NB4 (cell line): ENCODE measurements around the gene TPCN1.
A peak's percentile ranks its signal among the peaks of the same experiment; 100 is the strongest.

Source experiments
- DNase-seq: peaks from one replicate; pipeline ENCODE4 v3.0.0; 2010; ENCODE audit warnings: low read depth
- H3K4me3 ChIP-seq: one replicate; pipeline ENCODE4 v1.5.1; 2011; ENCODE audit warnings: mild to moderate bottlenecking, low read depth, low read length, moderate library complexity
- MYC ChIP-seq: IDR thresholded peaks from 2 replicates; pipeline ENCODE4 v1.6.1; 2011; ENCODE audit warnings: low read depth, low read length
- POLR2A ChIP-seq: IDR thresholded peaks from 2 replicates; pipeline ENCODE4 v1.6.1; 2011; ENCODE audit warnings: mild to moderate bottlenecking; ENCODE audit not compliant: insufficient read length; ENCODE audit errors: extremely low read depth
- TF ChIP-seq, protein P1 (sequence below): IDR thresholded peaks from one replicate; pipeline ENCODE4 v1.5.1; 2012; ENCODE audit warnings: low read depth, low read length
- TF ChIP-seq, protein P2 (sequence below): IDR thresholded peaks from 2 replicates; pipeline ENCODE4 v1.6.1; 2011; ENCODE audit warnings: low read depth, low read length

Gene TPCN1

DNA sequence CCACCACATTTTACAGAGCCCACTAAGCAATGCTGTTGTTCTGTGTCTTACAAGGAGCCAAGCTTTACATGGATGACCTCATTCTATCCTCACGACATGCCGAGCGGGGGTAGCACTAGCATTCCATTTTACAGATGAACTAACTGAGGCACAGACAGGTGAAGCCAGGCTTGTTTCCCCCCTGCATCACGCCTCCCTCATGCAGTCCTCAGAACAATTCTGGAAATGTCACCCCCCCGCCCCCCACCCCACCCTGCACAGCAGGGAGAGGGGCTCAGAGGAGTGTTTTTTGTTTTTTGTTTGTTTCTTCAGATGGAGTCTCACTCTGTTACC lies 112.1 kb downstream of the TPCN1 start:
- peak overlapping the region; percentile 95 for H3K4me3 ChIP-seq
- DNase-seq, result no peak
- TF ChIP-seq, protein P1, sequence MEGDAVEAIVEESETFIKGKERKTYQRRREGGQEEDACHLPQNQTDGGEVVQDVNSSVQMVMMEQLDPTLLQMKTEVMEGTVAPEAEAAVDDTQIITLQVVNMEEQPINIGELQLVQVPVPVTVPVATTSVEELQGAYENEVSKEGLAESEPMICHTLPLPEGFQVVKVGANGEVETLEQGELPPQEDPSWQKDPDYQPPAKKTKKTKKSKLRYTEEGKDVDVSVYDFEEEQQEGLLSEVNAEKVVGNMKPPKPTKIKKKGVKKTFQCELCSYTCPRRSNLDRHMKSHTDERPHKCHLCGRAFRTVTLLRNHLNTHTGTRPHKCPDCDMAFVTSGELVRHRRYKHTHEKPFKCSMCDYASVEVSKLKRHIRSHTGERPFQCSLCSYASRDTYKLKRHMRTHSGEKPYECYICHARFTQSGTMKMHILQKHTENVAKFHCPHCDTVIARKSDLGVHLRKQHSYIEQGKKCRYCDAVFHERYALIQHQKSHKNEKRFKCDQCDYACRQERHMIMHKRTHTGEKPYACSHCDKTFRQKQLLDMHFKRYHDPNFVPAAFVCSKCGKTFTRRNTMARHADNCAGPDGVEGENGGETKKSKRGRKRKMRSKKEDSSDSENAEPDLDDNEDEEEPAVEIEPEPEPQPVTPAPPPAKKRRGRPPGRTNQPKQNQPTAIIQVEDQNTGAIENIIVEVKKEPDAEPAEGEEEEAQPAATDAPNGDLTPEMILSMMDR, result no peak
- TF ChIP-seq POLR2A (no peak), MYC (no peak)
- TF ChIP-seq, protein P2, sequence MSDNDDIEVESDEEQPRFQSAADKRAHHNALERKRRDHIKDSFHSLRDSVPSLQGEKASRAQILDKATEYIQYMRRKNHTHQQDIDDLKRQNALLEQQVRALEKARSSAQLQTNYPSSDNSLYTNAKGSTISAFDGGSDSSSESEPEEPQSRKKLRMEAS, result no peak

DNA sequence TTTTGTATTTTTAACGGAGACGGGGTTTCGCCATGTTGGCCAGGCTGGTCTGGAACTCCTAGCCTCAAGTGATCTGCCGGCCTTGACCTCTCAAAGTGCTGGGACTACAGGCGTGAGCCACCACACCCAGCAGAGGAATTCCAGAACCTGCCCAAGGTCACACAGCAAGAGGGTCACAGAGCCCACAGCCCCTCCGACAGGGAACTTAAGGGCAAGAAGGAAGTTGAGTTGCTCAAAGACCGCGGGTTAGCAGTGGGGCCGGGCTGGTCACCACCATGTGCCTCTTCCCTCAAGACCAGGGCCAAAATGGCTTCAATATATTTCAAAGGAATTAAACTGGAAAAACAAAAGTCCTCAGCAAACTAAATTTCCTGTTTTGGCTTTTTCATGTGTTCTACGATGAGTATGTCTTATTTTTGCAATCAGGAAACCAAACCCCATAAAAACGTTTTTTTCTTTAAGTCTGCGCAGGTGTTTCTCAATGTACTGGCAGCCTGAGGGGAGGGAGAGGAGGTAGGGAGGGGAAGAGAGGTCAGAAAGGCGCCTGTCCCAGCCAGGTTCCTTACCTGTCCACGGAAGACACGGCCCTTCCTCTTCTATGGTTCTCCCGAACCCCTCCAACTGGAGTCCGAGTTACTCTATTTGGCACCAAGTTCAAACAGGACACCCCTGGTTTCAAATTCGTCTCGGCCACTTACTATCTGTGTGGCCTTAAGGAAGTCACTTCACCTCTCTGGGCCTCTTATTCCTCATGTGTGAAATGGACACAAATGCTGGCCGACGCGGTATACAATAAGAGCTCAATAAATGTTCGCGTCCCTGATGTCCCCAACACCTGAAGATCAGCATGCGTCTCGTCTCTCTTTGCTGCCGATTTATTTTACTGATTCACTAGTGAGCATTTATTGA lies 112.9 kb downstream of the TPCN1 start:
- peak overlapping the region; percentile 95 for H3K4me3 ChIP-seq
- DNase-seq, result peak; percentile 87
- TF ChIP-seq MYC, result peak; percentile 87
- TF ChIP-seq, protein P2, result peak; percentile 90
- TF ChIP-seq POLR2A, result no peak

DNA sequence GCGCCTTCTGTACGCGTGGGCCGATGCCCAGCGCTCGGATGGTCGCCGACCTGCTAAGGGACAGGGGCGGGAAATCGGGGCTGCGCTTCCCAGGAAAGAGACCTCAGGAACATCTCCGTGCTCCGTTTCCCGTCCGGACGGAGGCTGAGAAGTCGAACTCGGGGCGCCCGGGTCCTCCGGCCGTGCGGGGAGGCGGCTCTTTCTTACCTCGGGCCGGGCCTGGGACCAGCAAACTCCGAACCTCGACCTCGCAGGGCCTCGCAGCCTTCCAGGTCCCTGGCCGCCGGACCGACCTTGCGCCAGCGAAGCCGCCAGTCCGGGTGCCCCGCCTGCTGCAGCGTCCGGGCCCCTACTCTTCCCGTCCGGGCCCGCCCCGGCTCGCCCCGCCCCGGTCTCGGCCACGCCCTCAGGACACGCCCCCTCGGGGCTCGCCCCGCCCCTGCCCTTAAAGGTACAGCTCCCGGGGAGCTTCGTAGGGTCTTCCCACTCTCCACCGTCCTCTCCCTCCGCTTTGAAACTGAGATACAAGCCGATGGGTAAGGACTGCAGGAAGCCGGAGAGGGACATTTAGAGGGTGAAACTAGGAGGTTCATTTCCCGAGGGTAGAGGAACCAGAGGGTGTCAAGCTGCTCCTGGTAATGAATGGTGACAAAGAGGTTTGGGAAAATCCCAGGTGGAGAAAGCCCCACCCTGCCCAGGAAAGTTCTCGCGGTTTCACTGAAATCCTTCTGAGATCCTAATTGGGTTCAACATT lies 113.7 kb downstream of the TPCN1 start, which contains the start of gene SLC8B1:
Gene SLC8B1, minus strand, starts transcription at position 324 of the 754 bp plus-strand sequence. CDS start 2,231 bp downstream, outside the sequence.
- peak; percentile 91 for DNase-seq
- H3K4me3 ChIP-seq, result peak within 1 kb of the TSS; percentile 95
- TF ChIP-seq, protein P2, result no peak
- TF ChIP-seq, protein P1, result no peak
- TF ChIP-seq MYC (0 out of 2 replicates have a peak, but pooled peaks have one; percentile 53), POLR2A (peak; percentile 96)

DNA sequence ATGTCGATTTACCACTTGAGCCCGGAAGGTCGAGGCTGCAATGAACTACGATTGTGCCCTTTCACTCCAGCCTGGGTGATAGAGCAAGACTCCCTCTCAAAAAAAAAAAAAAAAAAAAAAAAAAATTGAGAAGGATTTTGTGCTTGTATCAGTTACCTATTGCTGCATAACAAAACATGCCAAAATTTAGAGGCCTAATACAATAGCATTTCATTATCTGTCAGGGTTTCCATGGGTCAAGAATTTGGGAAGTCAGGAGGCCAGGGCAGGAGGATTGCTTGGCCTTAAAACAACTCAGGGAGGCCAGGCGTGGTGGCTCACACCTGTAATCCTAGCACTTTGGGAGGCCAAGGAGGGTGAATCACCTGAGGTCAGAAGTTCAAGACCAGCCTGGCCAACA lies 118.3 kb downstream of the TPCN1 start:
- TF ChIP-seq, protein P1, result no peak
- TF ChIP-seq, protein P2, result no peak
- TF ChIP-seq MYC (no peak), POLR2A (no peak)
- no peak overlapping the region for H3K4me3 ChIP-seq
- DNase-seq, result no peak

DNA sequence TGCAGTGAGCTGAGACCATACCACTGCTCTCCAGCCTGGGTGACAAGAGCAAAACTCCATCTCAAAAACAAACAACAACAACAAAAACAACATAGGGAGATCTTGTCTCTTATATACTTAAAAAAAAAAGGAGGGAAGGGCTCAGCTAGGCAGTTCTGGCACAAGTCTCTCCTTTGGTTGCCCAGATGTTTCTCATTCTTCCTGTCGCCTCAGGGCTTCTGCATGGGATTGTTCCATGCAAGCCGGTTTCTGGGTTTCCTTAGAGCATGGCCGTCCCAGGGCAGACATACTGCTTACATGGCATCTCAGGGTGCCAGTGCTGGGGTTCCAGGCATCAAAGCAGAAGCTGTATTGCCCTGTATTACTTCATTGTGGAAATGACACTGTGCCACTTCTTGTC lies 118.8 kb downstream of the TPCN1 start:
- TF ChIP-seq POLR2A (no peak), MYC (no peak)
- TF ChIP-seq, protein P1, result no peak
- TF ChIP-seq, protein P2, result no peak
- no peak overlapping the region for H3K4me3 ChIP-seq
- DNase-seq, result no peak

DNA sequence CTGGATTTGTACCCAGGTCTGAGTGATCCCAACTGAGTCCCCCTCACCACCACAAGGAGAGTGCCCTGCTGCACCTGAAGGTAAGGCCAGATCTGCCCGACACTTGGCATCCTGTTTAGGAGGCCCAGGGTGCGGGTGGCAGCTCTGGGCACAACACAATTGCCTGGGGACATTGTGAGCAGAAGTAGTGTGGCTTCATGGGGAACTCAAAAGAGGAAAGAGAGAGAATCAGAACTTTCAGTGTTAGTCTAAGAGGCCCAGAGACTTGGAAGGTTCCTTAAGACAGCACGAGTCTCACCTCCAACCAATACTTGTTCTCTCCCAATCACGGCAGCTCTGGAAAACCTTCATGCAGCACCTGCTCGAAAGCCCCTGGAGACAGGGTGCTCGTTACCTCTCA lies 120.3 kb downstream of the TPCN1 start:
- no peak for DNase-seq
- TF ChIP-seq, protein P2, result no peak
- no peak for TF ChIP-seq MYC
- TF ChIP-seq, protein P1, result no peak
- no peak for TF ChIP-seq POLR2A
- H3K4me3 ChIP-seq, result no peak overlapping the region
